ENCODE measurements around the gene OR5L1.

The OR5L1 gene

GRCh38 chr11:55811067-55811466 lies at the start of gene OR5L1:
OR5L1 (plus strand) TSS chr11:55811367; CDS start chr11:55811467, 100 bp downstream.
- no peak for DNase-seq

DNA sequence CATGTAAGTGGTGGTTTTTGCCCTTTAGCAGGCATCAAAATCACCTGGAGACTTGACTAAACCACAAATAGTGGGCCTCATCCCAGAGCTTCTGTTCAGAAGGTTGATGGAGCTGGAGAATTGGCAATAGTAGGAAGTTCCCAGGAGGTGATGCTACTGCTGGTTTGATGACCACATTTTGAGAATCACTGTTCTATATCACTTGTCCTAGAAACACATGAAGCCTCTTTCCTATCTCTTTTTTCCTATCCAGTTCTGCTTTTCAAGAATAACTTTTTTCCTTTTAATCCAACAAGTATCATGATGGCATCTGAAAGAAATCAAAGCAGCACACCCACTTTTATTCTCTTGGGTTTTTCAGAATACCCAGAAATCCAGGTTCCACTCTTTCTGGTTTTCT lies 38.0 kb upstream of the OR5L1 start, which contains the start of gene OR5D13:
Gene OR5D13 (plus strand): TSS at position 301 of the 400 bp plus-strand sequence. CDS start 0 bp downstream, at position 301.
- no peak for DNase-seq

- no peak for DNase-seq
Observed at GRCh38 chr11:55791606-55792005, 19.6 kb upstream of the OR5L1 start.

- DNase-seq: no peak
Observed at GRCh38 chr11:55793321-55793720, 17.8 kb upstream of the OR5L1 start.

DNA sequence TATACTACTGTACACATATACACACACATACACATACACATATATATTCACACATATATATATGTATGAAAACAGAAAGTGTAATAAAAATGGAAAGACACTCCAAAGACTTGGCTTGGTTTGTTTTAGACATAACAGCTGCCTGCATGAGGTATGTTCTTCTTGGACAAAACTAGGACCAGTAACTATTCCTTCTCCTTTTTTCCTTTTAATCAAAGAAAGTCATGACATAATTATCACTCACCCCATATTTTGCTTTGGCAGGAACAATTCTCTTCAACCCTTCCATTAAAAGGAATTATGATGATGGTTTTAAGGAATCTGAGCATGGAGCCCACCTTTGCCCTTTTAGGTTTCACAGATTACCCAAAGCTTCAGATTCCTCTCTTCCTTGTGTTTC lies 15.9 kb upstream of the OR5L1 start, which contains the start of gene OR5D14:
Gene OR5D14 (plus strand): TSS at position 301 of the 400 bp plus-strand sequence. CDS start 0 bp downstream, at position 301.
- no peak for DNase-seq

DNA sequence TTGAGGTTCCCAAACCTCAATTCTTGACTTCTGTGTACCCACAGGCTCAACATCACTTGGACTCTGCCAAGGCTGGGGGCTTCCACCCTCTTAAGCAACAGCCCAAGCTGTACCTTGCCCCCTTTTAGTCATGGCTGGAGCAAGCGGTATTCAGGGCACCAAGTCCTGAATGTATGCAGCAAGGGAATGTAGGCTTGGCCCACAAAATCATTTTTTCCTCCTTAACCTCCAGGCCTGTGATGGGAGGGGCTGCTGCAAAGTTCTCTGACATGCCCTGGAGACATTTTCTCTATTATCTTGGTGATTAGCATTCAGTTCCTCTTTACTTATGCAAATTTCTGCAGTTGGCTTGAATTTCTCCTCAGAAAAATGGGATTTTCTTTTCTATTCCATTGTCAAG lies 4.9 kb upstream of the OR5L1 start:
- no peak for DNase-seq

DNA sequence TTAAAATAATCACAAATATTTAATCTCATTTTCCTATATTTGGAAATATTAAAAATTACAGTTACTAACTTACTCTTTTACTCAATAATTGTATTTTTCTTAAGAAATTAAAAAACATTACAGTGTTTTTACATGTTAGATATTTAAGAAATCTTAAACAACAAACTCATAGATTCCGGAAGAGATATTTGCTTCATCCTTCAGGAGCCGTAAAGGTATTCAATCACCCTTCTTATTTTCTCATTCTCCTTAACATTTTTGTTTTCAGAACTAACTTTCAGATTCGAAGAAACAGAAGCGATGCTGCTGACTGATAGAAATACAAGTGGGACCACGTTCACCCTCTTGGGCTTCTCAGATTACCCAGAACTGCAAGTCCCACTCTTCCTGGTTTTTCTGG lies 8.2 kb downstream of the OR5L1 start, which contains the start of gene OR5D18:
Gene OR5D18 (plus strand): TSS at position 301 of the 400 bp plus-strand sequence. CDS start 0 bp downstream, at position 301.
- no peak for DNase-seq

DNA sequence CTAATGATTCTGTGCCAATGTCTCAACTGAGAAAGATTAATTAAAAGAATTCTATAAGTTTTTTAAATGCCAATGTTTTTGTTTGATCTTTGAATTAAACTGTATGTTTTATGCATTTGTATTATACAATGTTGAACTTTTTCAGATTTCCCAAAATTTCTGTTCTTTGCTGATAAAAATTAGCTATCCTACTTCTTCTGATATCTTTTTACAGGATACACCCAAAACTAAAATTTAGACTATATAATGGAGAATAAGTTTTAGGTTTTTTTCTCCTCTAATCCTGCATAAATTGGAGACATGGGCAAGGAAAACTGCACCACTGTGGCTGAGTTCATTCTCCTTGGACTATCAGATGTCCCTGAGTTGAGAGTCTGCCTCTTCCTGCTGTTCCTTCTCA lies 15.8 kb downstream of the OR5L1 start, which contains the start of gene OR5L2:
Gene OR5L2 (plus strand): TSS at position 301 of the 400 bp plus-strand sequence. CDS start 0 bp downstream, at position 301.
- DNase-seq: no peak

GRCh38 chr11:55838452-55838851 lies 27.3 kb downstream of the OR5L1 start, which contains the start of gene OR5D16:
OR5D16 (plus strand) TSS chr11:55838752; CDS start chr11:55838752, 0 bp downstream.
- no peak for DNase-seq

DNA sequence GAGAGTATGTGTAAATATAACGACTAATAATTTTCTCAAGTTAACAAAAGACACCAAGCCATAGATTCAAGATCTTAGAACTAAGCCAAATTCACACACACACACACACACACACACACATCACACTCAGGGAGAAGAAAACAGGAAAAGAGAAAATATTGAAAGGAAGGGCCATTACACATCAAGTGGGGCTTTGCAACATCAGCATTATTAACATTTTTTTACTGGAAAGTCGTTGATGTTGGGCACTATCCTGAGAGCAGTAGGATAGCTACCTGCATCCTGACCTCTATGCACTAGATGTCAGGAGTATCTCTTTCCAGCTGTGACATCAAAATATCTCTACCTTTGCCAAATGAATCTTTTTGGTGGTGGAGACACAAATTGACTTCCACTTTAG lies 36.3 kb downstream of the OR5L1 start:
- DNase-seq: no peak

- no peak for DNase-seq
Observed at GRCh38 chr11:55849037-55849436, 37.9 kb downstream of the OR5L1 start.

DNA sequence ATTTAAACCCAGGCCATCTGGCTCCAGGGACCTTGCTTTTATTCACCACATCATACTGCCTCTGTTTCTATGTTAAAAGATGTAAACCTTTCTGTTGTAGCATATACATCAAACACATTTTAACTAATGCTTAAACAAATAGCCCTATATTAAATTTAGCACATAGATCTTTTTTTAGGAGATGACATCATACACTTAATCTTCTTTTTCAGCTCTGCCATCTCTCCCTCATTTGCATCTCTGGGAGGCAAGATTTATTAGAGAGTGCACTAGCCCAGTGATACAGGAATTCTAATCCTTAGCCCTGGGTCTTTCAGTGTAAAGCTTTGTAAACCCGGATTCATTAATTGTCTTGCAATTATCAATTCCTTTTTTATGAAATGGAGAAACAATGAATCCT lies 41.0 kb downstream of the OR5L1 start:
- no peak for DNase-seq

GRCh38 chr11:55854704-55855103 lies 43.5 kb downstream of the OR5L1 start:
- DNase-seq: no peak
